Embryonic facial prominence (tissue), 1 donor: ENCODE data around the gene RBPMS2.

Experiments
- DNase-seq: peaks from one replicate; pipeline ENCODE4 v3.0.0-alpha.2; 2016; ENCODE audit errors: extremely low spot score

The RBPMS2 gene

GRCh38 chr15:64782751-64783150 lies 7.4 kb upstream of the RBPMS2 start:
- no peak for DNase-seq

- no peak for DNase-seq
Observed at GRCh38 chr15:64781299-64781698, 5.9 kb upstream of the RBPMS2 start.

- DNase-seq: no peak
Observed at GRCh38 chr15:64780600-64781156, 5.3 kb upstream of the RBPMS2 start.

- DNase-seq: no peak
Observed at GRCh38 chr15:64779630-64780029, 4.2 kb upstream of the RBPMS2 start.

- no peak for DNase-seq
Observed at GRCh38 chr15:64779024-64779423, 3.6 kb upstream of the RBPMS2 start.

- no peak for DNase-seq
Observed at GRCh38 chr15:64776402-64776786, 1.0 kb upstream of the RBPMS2 start.

- DNase-seq: no peak
Observed at GRCh38 chr15:64774629-64775493, 528 bp downstream of the RBPMS2 start.

GRCh38 chr15:64774037-64774628 lies 1.3 kb downstream of the RBPMS2 start:
- no peak for DNase-seq

GRCh38 chr15:64773606-64774005 lies 1.8 kb downstream of the RBPMS2 start:
- no peak for DNase-seq

- no peak for DNase-seq
Observed at GRCh38 chr15:64772964-64773363, 2.4 kb downstream of the RBPMS2 start.

- no peak for DNase-seq
Observed at GRCh38 chr15:64772488-64772887, 2.9 kb downstream of the RBPMS2 start.

GRCh38 chr15:64770626-64771025 lies 4.8 kb downstream of the RBPMS2 start:
- DNase-seq: no peak

- DNase-seq: no peak
Observed at GRCh38 chr15:64767203-64767602, 8.2 kb downstream of the RBPMS2 start.

- no peak for DNase-seq
Observed at GRCh38 chr15:64766058-64766457, 9.3 kb downstream of the RBPMS2 start.

- no peak for DNase-seq
Observed at GRCh38 chr15:64763874-64764273, 11.5 kb downstream of the RBPMS2 start.

- DNase-seq: no peak
Observed at GRCh38 chr15:64763462-64763861, 11.9 kb downstream of the RBPMS2 start.

- DNase-seq: no peak
Observed at GRCh38 chr15:64763021-64763420, 12.4 kb downstream of the RBPMS2 start.

GRCh38 chr15:64762546-64762945 lies 12.8 kb downstream of the RBPMS2 start:
- DNase-seq: no peak

GRCh38 chr15:64761156-64761555 lies 14.2 kb downstream of the RBPMS2 start:
- DNase-seq: no peak

- DNase-seq: no peak
Observed at GRCh38 chr15:64760056-64760455, 15.3 kb downstream of the RBPMS2 start.

GRCh38 chr15:64755427-64755940 lies 19.9 kb downstream of the RBPMS2 start:
- DNase-seq: no peak

GRCh38 chr15:64754663-64755426 lies 20.5 kb downstream of the RBPMS2 start:
- DNase-seq: no peak
